ENCODE data around the gene CFAP47. TPM values are rescaled to one million over a fixed set of nuclear protein-coding genes. Genes with fewer than 3 reads are reported as not detected.

Gene CFAP47
- total and polyA plus RNA-seq, 2 of the 4 experiments (the other 2 are of a cell fraction), result not detected

GRCh38 chrX:36159254-36159653 lies 239.7 kb downstream of the CFAP47 start:
- Histone ChIP-seq H2AK9ac (replicated peaks; ENCODE audit: low read depth, low read length, poor library complexity) (no peak overlapping the region), H4K91ac (ENCODE audit: insufficient read depth, low read depth, low read length) (no peak overlapping the region), H3K27me3 (ENCODE audit: control insufficient read depth, insufficient read depth, low read length) (no peaks in the 10 kb centered on the region), H3K9me1 (ENCODE audit: insufficient read depth, low read length) (no peaks in the 10 kb centered on the region), H2AK5ac (ENCODE audit: low read depth, low read length) (no peak overlapping the region), H4K20me1 (ENCODE audit: insufficient read depth, low read length) (no peaks in the 10 kb centered on the region), H2BK20ac (ENCODE audit: low read depth, low read length) (no peak overlapping the region), H3K23ac (ENCODE audit: low read depth, low read length) (no peak overlapping the region), H2BK5ac (ENCODE audit: low read depth, low read length, poor library complexity, severe bottlenecking) (no peak overlapping the region), H3K4me1 (ENCODE audit: control insufficient read depth, insufficient read depth, low read length) (no peaks in the 10 kb centered on the region), H3K79me1 (ENCODE audit: low read depth in 1 of 2, low read length in 2 of 2) (no peaks in the 10 kb centered on the region), H3K27ac (ENCODE audit: insufficient read depth, low read length) (no peak overlapping the region), H3K4me2 (ENCODE audit: low read depth, low read length) (no peak overlapping the region), H2BK120ac (ENCODE audit: low read depth, low read length) (no peak overlapping the region), H4K5ac (ENCODE audit: low read depth, low read length) (no peak overlapping the region), H3K9me3 (ENCODE audit: control insufficient read depth, insufficient read depth, low read length) (no peaks in the 10 kb centered on the region), H4K8ac (ENCODE audit: low read depth in 2 of 2, low read length in 2 of 2) (no peak overlapping the region), H3K14ac (replicated peaks; ENCODE audit: low read depth, low read length) (no peak overlapping the region), H3K4me3 (ENCODE audit: insufficient read depth, low read depth, low read length) (no peak overlapping the region), H2BK15ac (ENCODE audit: low read depth, low read length) (no peak overlapping the region), H3K9ac (ENCODE audit: low read depth, low read length) (no peak overlapping the region), H3K4ac (ENCODE audit: low read depth, low read length) (no peak overlapping the region), H3K56ac (ENCODE audit: extremely low read depth, insufficient read depth, low read length) (no peak overlapping the region), H3K36me3 (ENCODE audit: control insufficient read depth, insufficient read depth, low read length) (no peaks in the 10 kb centered on the region), H3K18ac (ENCODE audit: low read depth, low read length) (no peak overlapping the region), H2AFZ (replicated peaks; ENCODE audit: low read length, poor library complexity) (no peak overlapping the region)
- no peak for TF ChIP-seq FOS (IDR thresholded peaks at IDR 0.05; ENCODE audit: low read depth, low read length)
- no peak for TF ChIP-seq ELK1 (IDR thresholded peaks at IDR 0.05; ENCODE audit: borderline replicate concordance, low read depth, low read length)
- no peak for TF ChIP-seq USF2 (IDR thresholded peaks at IDR 0.05; ENCODE audit: low read depth, low read length)
- TF ChIP-seq RCOR1 (IDR thresholded peaks at IDR 0.05; ENCODE audit: insufficient replicate concordance, low read length), result no peak
- TF ChIP-seq POLR2A (IDR thresholded peaks at IDR 0.05; ENCODE audit: low read depth, low read length), result no peak
- TF ChIP-seq CTCF (conservative IDR thresholded peaks at IDR 0.05; ENCODE audit: low read depth, low read length), result no peak
- no peak for TF ChIP-seq BHLHE40 (IDR thresholded peaks at IDR 0.05; ENCODE audit: low read depth, low read length)
- no peak for TF ChIP-seq MXI1 (IDR thresholded peaks at IDR 0.05; ENCODE audit: borderline replicate concordance, low read depth, low read length)
- TF ChIP-seq SMC3 (IDR thresholded peaks at IDR 0.05; ENCODE audit: low read depth, low read length), result no peak
- TF ChIP-seq RFX5 (IDR thresholded peaks at IDR 0.05; ENCODE audit: low read depth, low read length), result no peak
- POLR2A ChIA-PET (ENCODE audit: unreplicated experiment), result no interaction called here
- intact Hi-C loops (cut with micrococcal nuclease), result no loop called here
- no CpG with 5 or more reads among the region's 7 CpGs for WGBS, 2 experiments (ENCODE audit: extremely low coverage in 2 of 2, insufficient read length in 1 of 2)
- no peak for ATAC-seq (ENCODE audit: low read depth)
- CTCF ChIA-PET, result no interaction called here
- in situ Hi-C loops (cut with MboI; ENCODE audit: low sequenced_read_pairs), result no loop called here
- no peak for DNase-seq
- dilution Hi-C loops (cut with HindIII; ENCODE audit: low sequenced_read_pairs, unreplicated experiment), result no loop called here
- BruUV-seq (replicated peaks), result no TSS peak

Data from IMR-90 (cell line).